ENCODE results near the gene FASLG. TPM values are rescaled to one million over a fixed set of nuclear protein-coding genes. Genes with fewer than 3 reads are reported as not detected.

FASLG gene
- total RNA-seq, 1 donor from 2014 or later = 1.3 TPM

DNA sequence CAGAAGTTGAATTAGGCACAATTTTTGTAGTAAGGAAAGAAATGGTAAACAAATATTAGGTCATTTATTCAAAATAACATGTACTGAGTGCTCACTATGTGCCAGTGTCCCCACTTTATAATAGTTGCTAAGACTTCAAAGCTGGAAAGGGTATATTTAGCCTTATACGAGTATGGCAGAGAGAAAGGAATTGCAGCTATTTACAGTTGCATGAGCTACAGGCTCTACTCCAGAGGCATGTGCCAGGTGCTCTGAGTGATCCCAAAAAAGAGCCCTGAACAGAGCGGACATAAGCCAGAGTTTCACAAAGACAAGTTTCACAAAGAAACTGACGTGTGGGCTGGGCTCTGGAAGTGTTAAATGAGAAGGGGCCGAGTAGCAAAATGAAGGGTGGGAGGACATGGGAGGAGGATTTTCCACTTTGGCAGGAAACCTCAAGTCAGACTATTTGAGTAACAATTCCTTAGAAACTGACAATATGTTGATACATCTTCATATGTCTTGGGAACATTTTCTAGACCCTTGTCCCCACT, 40.9 kb downstream of the FASLG start:
- intact Hi-C loops (cut with DNase I) = no loop called here

DNA sequence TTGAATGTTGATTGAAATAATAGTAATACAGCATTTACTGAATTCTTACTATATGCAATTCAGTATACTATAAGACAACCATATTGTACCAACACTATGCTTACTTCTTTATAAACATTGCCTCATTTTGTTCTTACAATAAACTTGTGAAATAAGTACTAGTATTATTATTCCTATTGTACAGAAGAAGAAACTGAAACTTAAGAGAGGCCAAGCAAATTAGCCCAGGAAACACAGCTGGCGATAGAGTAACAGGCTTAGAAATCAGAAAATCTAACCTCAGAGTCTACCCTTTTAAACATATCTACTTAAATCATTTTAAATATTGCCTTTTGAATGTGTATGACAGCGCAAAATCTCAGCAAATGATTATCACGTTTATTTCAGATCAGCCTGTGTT, 41.7 kb downstream of the FASLG start:
- H3K4me3 ChIP-seq = no peak overlapping the region
- H3K9me3 ChIP-seq = no peaks in the 10 kb centered on the region
- DNase-seq (no peak), ATAC-seq (no peak)
- TF ChIP-seq, protein P1, sequence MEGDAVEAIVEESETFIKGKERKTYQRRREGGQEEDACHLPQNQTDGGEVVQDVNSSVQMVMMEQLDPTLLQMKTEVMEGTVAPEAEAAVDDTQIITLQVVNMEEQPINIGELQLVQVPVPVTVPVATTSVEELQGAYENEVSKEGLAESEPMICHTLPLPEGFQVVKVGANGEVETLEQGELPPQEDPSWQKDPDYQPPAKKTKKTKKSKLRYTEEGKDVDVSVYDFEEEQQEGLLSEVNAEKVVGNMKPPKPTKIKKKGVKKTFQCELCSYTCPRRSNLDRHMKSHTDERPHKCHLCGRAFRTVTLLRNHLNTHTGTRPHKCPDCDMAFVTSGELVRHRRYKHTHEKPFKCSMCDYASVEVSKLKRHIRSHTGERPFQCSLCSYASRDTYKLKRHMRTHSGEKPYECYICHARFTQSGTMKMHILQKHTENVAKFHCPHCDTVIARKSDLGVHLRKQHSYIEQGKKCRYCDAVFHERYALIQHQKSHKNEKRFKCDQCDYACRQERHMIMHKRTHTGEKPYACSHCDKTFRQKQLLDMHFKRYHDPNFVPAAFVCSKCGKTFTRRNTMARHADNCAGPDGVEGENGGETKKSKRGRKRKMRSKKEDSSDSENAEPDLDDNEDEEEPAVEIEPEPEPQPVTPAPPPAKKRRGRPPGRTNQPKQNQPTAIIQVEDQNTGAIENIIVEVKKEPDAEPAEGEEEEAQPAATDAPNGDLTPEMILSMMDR (IDR thresholded peaks at IDR 0.05) = no peak
- H3K4me1 ChIP-seq = no peaks in the 10 kb centered on the region
- H3K27ac ChIP-seq = no peak overlapping the region
- H3K27me3 ChIP-seq = no peaks in the 10 kb centered on the region
- intact Hi-C loops (cut with DNase I) = no loop called here
- no peaks in the 10 kb centered on the region for H3K36me3 ChIP-seq

More for the DNA sequence above, 40.9 kb downstream of the FASLG start:
- TF ChIP-seq, protein P1 (IDR thresholded peaks at IDR 0.05) = no peak
- Histone ChIP-seq H3K4me3 (no peak overlapping the region), H3K27me3 (no peaks in the 10 kb centered on the region), H3K36me3 (no peaks in the 10 kb centered on the region), H3K27ac (peak overlapping the region; percentile 39), H3K4me1 (no peaks in the 10 kb centered on the region), H3K9me3 (no peaks in the 10 kb centered on the region)
- no peak for DNase-seq
- no peak for ATAC-seq

DNA sequence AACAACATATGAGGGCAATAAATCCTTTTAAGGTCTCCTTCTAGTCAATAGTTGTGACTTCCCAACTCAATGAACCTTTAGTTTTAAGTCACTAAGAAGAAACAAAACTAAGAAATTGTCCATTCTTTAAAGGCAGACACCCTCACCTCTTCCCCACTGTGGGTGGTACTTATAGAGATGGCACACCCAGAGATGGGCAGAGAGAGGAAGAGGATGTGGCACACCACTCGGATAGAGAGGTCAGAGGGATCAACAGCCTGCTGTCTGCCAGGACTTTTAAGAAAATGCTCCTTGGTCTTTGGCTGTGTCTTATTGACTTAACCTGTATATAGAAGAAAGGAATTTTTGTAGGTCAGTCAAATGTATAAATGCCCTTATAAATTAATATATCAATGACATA, 45.1 kb downstream of the FASLG start:
- no peak overlapping the region for H3K4me3 ChIP-seq
- no peak overlapping the region for H3K27ac ChIP-seq
- TF ChIP-seq, protein P1 (IDR thresholded peaks at IDR 0.05) = no peak
- intact Hi-C loops (cut with DNase I) = no loop called here
- no peaks in the 10 kb centered on the region for H3K9me3 ChIP-seq
- no peaks in the 10 kb centered on the region for H3K4me1 ChIP-seq
- no peaks in the 10 kb centered on the region for H3K36me3 ChIP-seq
- ATAC-seq = peak; percentile 30
- no peak for DNase-seq
- H3K27me3 ChIP-seq = no peaks in the 10 kb centered on the region

DNA sequence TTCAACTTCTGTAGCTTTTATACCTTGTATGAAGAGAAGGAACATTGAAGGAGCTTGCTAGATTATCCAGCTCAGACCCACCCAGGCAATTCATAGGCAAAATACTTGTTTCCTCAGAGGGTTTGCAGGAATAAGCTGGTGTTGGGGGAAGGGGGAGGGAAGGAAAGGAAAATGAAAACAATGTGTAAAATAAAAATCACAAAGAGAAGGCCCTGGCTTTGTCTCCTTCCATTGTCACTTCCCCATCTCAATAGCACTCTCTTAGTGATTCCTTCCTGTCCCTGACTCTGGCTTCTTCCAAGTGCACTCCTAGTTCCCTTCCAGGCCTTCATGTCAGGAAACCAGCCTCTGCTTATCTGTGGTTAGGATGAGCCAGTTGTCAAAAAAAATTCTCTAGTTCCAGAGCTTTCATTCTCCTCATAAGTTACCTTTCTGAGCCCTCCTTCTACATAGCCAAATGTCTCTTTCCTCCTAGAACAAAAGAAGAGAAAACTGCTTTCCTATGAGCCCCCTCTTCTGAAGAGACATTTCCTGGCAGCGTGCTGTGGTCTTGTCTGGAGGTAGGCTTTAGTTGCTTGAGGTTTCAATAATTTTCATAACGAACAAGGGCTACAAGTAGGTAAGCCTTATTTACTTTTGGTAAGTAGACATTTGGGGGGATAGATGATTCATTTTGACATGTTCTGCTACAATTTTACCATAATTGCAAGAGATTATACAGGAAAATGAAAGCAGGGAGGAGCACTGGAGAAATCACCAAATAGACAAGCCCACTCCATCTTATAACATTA, 45.7 kb downstream of the FASLG start:
- Histone ChIP-seq H3K4me3 (no peak overlapping the region), H3K27me3 (no peaks in the 10 kb centered on the region), H3K4me1 (no peaks in the 10 kb centered on the region), H3K36me3 (no peaks in the 10 kb centered on the region), H3K27ac (no peak overlapping the region), H3K9me3 (no peaks in the 10 kb centered on the region)
- TF ChIP-seq, protein P1 (IDR thresholded peaks at IDR 0.05) = no peak
- DNase-seq = no peak
- ATAC-seq = no peak
- intact Hi-C loops (cut with DNase I) = no loop called here

DNA sequence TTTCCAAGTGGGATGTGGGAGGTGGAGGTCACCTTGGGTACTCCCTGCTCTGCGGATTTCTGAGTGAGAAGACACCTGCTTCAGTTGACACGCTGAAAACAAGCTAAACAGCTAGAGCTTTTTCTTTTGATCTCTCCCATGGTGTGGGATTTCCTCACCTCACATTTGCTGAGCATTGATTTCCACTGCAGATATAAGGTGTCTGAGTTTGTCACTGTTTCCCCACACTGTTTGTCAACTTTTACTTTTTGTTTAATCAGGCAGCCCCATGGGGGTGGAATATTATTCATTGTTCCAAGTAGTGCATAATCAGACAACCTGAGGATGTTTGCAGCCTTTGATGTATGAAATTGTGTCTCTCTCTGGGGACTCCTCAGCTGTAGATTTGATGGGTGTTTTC, 49.5 kb downstream of the FASLG start:
- TF ChIP-seq, protein P1 (IDR thresholded peaks at IDR 0.05) = no peak
- Histone ChIP-seq H3K4me3 (no peak overlapping the region), H3K4me1 (no peaks in the 10 kb centered on the region), H3K27ac (no peak overlapping the region), H3K27me3 (no peaks in the 10 kb centered on the region), H3K9me3 (no peaks in the 10 kb centered on the region), H3K36me3 (no peaks in the 10 kb centered on the region)
- intact Hi-C loops (cut with DNase I) = no loop called here
- ATAC-seq = no peak
- no peak for DNase-seq

All from upper lobe of right lung (tissue), 1 donor.